GM12878 (cell line): Measurements from ENCODE around the gene CEP89. TPM values are rescaled to one million over a fixed set of nuclear protein-coding genes. Genes with fewer than 3 reads are reported as not detected.

Experiments used
- BMI1 ChIP-seq: fragments of 450-650 bp; IDR thresholded peaks from 2 replicates; pipeline ENCODE4 v1.6.1; 2016; ENCODE audit warnings: mild to moderate bottlenecking, moderate library complexity, borderline replicate concordance
- CHD4 ChIP-seq: fragments of 200-600 bp; sonication (generic); IDR thresholded peaks from 2 replicates; pipeline ENCODE4 v1.6.1; 2016; ENCODE audit warnings: mild to moderate bottlenecking
- GATAD2B ChIP-seq: fragments of 450-650 bp; conservative IDR thresholded peaks from 2 replicates; pipeline ENCODE4 v1.6.1; 2017; ENCODE audit warnings: low read depth, mild to moderate bottlenecking, moderate library complexity
- JUNB ChIP-seq: IDR thresholded peaks from 2 replicates; pipeline ENCODE4 v1.6.1; 2016; ENCODE audit warnings: antibody characterized with exemption, mild to moderate bottlenecking
- JUND ChIP-seq: IDR thresholded peaks from 2 replicates; pipeline ENCODE4 v1.6.1; 2012; ENCODE audit warnings: low read depth, mild to moderate bottlenecking, low read length, improper control_type of control experiment, moderate library complexity
- KLF5 ChIP-seq: fragments of 450-650 bp; IDR thresholded peaks from 2 replicates; pipeline ENCODE4 v1.6.1; 2014; ENCODE audit warnings: mild to moderate bottlenecking; ENCODE audit not compliant: partially characterized antibody
- MEF2B ChIP-seq: fragments of 450-650 bp; IDR thresholded peaks from 2 replicates; pipeline ENCODE4 v1.6.1; 2018; ENCODE audit warnings: mild to moderate bottlenecking, moderate library complexity; ENCODE audit not compliant: partially characterized antibody, poor library complexity, severe bottlenecking
- MTA3 ChIP-seq: IDR thresholded peaks from 2 replicates; pipeline ENCODE4 v1.6.1; 2012; ENCODE audit warnings: low read length, inconsistent platforms, borderline replicate concordance
- NBN ChIP-seq: fragments of 450-650 bp; IDR thresholded peaks from 2 replicates; pipeline ENCODE4 v1.6.1; 2016
- NR2C1 ChIP-seq: fragments of 450-650 bp; IDR thresholded peaks from 2 replicates; pipeline ENCODE4 v1.6.1; 2017; ENCODE audit warnings: antibody characterized with exemption, mild to moderate bottlenecking, moderate library complexity
- NR2C2 ChIP-seq: IDR thresholded peaks from 2 replicates; pipeline ENCODE4 v1.6.1; 2011; ENCODE audit warnings: borderline replicate concordance, low read depth; ENCODE audit not compliant: control insufficient read depth, insufficient read length
- POLR2AphosphoS2 ChIP-seq: IDR thresholded peaks from 2 replicates; pipeline ENCODE4 v1.6.1; 2011; ENCODE audit warnings: low read depth, mild to moderate bottlenecking, low read length, improper control_type of control experiment, moderate library complexity
- RCOR1 ChIP-seq: conservative IDR thresholded peaks from 2 replicates; pipeline ENCODE4 v1.6.1; 2012; ENCODE audit warnings: low read depth, low read length, improper control_type of control experiment
- SMC3 ChIP-seq: IDR thresholded peaks from 2 replicates; pipeline ENCODE4 v1.6.1; 2011; ENCODE audit warnings: low read length, improper control_type of control experiment, borderline replicate concordance
- ZNF384 ChIP-seq: IDR thresholded peaks from 2 replicates; pipeline ENCODE4 v1.6.1; 2012; ENCODE audit warnings: low read depth, mild to moderate bottlenecking, low read length, improper control_type of control experiment, borderline replicate concordance
- ZZZ3 ChIP-seq: IDR thresholded peaks from 2 replicates; pipeline ENCODE4 v1.6.1; 2011; ENCODE audit warnings: low read depth; ENCODE audit not compliant: control insufficient read depth, insufficient read length
- polyA plus RNA-seq, 11 experiments: library from polyadenylated mRNA; depleted of rRNA in 4 of 11; unstranded in 6 of 11; stranded (reverse) in 5 of 11; fragments of >200 nt; fragmentation: Nextera tagmentation in 4 of 11; fragmentation: Illumina TruSeq in 1 of 11; extraction: Ambion mirVana in 4 of 11; extraction: Trizol in 1 of 11; gene quantifications; 1 replicate in 1 of 11; 2 replicates in 10 of 11; pipeline versions ENCODE4 v1.2.1 to v1.2.3, GENCODE V29; 2011 to 2016; ENCODE audit warnings: inconsistent platforms in 2 of 11, missing spikeins in 2 of 11, low read depth in 1 of 11
- total RNA-seq, 4 experiments: library from RNA; depleted of rRNA in 3 of 4; stranded (reverse); fragments of >200 nt in 3 of 4; fragmentation: Illumina TruSeq in 1 of 4; extraction: Trizol in 1 of 4; gene quantifications; 2 replicates each; pipeline versions ENCODE4 v1.2.1 to v1.2.3, GENCODE V29; 2013 to 2021
- TF ChIP-seq, protein P1 (sequence below): fragments of 450-650 bp; IDR thresholded peaks from 2 replicates; pipeline ENCODE4 v1.6.1; 2017; ENCODE audit warnings: antibody characterized with exemption, mild to moderate bottlenecking, moderate library complexity
- TF ChIP-seq, protein P2 (sequence below): fragments of 450-650 bp; IDR thresholded peaks from 2 replicates; pipeline ENCODE4 v1.6.1; 2017; ENCODE audit warnings: mild to moderate bottlenecking, moderate library complexity
- TF ChIP-seq, protein P3 (sequence below): fragments of 150-350 bp; IDR thresholded peaks from 2 replicates; pipeline ENCODE4 v1.6.1; 2014; ENCODE audit warnings: mild to moderate bottlenecking, low read depth, low read length
- TF ChIP-seq, protein P4 (sequence below): fragments of 450-650 bp; IDR thresholded peaks from 2 replicates; pipeline ENCODE4 v1.6.1; 2016; ENCODE audit warnings: mild to moderate bottlenecking

CEP89 gene
- total and polyA plus RNA-seq, 10 of the 15 experiments (the other 5 are each of a cell fraction or from before 2014, with no cell fraction given), result 6.0 to 19.3 (median 10.2) TPM

DNA sequence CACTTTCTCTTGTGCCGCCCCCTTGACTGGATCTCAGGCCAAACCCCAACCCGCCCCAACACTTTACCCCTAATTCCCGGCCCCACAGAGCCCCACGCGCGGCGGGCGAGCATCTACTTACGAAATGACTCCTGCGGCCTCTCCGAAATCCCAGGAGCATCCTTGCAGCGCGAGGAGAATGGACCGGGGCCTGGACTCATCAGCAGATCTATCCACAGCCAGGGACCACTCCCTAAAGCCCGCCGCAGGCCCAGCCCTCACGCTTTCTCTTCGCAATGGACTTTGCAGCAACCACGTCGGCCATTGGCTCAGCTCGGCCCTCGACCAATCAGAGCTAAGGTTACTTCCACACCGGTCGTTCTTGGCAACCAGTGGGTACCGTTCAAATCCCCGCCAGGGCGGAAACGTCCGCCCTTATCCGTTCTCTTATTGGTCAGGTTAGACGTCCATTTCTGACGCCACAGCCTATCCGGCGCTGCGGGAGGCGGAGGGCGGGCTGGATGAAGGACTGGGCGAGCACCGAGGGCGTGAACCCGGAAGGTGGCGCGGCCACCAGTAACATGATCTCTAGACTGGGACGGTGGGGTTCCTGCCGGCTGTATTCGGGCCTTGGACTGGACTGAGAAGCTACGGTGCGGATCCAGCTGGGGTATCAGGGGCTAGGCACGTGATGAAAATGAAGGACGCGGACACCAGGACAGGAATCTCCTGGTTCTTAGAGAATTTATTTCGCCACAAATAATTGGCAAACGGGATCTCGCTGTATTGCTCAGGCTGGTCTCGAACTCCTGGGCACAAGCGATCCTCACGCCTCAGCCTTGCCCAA, at the start of gene CEP89, which contains the start of gene FAAP24 (continued):
- TF ChIP-seq GATAD2B (peak; percentile 95), NBN (0 out of 2 replicates have a peak, but pooled peaks have one; percentile 25), MTA3 (no peak), RCOR1 (no peak), CHD4 (no peak), NR2C1 (peak; percentile 88), ZNF384 (no peak), SMC3 (no peak), JUNB (no peak), KLF5 (peak; percentile 64), MEF2B (no peak), BMI1 (peak; percentile 96), POLR2AphosphoS2 (0 out of 2 replicates have a peak, but pooled peaks have one; percentile 44), JUND (no peak), NR2C2 (no peak), ZZZ3 (no peak)
- TF ChIP-seq, protein P1, sequence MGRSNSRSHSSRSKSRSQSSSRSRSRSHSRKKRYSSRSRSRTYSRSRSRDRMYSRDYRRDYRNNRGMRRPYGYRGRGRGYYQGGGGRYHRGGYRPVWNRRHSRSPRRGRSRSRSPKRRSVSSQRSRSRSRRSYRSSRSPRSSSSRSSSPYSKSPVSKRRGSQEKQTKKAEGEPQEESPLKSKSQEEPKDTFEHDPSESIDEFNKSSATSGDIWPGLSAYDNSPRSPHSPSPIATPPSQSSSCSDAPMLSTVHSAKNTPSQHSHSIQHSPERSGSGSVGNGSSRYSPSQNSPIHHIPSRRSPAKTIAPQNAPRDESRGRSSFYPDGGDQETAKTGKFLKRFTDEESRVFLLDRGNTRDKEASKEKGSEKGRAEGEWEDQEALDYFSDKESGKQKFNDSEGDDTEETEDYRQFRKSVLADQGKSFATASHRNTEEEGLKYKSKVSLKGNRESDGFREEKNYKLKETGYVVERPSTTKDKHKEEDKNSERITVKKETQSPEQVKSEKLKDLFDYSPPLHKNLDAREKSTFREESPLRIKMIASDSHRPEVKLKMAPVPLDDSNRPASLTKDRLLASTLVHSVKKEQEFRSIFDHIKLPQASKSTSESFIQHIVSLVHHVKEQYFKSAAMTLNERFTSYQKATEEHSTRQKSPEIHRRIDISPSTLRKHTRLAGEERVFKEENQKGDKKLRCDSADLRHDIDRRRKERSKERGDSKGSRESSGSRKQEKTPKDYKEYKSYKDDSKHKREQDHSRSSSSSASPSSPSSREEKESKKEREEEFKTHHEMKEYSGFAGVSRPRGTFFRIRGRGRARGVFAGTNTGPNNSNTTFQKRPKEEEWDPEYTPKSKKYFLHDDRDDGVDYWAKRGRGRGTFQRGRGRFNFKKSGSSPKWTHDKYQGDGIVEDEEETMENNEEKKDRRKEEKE, result no peak
- TF ChIP-seq, protein P2, sequence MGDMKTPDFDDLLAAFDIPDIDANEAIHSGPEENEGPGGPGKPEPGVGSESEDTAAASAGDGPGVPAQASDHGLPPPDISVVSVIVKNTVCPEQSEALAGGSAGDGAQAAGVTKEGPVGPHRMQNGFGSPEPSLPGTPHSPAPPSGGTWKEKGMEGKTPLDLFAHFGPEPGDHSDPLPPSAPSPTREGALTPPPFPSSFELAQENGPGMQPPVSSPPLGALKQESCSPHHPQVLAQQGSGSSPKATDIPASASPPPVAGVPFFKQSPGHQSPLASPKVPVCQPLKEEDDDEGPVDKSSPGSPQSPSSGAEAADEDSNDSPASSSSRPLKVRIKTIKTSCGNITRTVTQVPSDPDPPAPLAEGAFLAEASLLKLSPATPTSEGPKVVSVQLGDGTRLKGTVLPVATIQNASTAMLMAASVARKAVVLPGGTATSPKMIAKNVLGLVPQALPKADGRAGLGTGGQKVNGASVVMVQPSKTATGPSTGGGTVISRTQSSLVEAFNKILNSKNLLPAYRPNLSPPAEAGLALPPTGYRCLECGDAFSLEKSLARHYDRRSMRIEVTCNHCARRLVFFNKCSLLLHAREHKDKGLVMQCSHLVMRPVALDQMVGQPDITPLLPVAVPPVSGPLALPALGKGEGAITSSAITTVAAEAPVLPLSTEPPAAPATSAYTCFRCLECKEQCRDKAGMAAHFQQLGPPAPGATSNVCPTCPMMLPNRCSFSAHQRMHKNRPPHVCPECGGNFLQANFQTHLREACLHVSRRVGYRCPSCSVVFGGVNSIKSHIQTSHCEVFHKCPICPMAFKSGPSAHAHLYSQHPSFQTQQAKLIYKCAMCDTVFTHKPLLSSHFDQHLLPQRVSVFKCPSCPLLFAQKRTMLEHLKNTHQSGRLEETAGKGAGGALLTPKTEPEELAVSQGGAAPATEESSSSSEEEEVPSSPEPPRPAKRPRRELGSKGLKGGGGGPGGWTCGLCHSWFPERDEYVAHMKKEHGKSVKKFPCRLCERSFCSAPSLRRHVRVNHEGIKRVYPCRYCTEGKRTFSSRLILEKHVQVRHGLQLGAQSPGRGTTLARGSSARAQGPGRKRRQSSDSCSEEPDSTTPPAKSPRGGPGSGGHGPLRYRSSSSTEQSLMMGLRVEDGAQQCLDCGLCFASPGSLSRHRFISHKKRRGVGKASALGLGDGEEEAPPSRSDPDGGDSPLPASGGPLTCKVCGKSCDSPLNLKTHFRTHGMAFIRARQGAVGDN, result peak; percentile 38; the same call in 1 of the 2 replicates
- TF ChIP-seq, protein P3, sequence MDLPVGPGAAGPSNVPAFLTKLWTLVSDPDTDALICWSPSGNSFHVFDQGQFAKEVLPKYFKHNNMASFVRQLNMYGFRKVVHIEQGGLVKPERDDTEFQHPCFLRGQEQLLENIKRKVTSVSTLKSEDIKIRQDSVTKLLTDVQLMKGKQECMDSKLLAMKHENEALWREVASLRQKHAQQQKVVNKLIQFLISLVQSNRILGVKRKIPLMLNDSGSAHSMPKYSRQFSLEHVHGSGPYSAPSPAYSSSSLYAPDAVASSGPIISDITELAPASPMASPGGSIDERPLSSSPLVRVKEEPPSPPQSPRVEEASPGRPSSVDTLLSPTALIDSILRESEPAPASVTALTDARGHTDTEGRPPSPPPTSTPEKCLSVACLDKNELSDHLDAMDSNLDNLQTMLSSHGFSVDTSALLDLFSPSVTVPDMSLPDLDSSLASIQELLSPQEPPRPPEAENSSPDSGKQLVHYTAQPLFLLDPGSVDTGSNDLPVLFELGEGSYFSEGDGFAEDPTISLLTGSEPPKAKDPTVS, result 0 out of 2 replicates have a peak, but pooled peaks have one; percentile 23
- TF ChIP-seq, protein P4, sequence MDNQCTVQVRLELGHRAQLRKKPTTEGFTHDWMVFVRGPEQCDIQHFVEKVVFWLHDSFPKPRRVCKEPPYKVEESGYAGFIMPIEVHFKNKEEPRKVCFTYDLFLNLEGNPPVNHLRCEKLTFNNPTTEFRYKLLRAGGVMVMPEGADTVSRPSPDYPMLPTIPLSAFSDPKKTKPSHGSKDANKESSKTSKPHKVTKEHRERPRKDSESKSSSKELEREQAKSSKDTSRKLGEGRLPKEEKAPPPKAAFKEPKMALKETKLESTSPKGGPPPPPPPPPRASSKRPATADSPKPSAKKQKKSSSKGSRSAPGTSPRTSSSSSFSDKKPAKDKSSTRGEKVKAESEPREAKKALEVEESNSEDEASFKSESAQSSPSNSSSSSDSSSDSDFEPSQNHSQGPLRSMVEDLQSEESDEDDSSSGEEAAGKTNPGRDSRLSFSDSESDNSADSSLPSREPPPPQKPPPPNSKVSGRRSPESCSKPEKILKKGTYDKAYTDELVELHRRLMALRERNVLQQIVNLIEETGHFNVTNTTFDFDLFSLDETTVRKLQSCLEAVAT, result no peak
